Muscle of back (tissue), 11 donors: ENCODE results near the gene SLC28A1. TPM values are rescaled to one million over a fixed set of nuclear protein-coding genes. Genes with fewer than 3 reads are reported as not detected.
"Not testable (repeated sequence)": the region's sequence is repeated elsewhere in the genome, so short reads cannot be mapped to it uniquely, and the experiment has no call there.

ENCODE experiments used
- DNase-seq, 3 donors: peaks; one replicate each; pipeline versions ENCODE4 v3.0.0 to v3.0.0-alpha.2; 2013
- polyA plus RNA-seq, 10 donors: library from polyadenylated mRNA; unstranded; fragments of 120-200 nt; gene quantifications; one replicate each; pipeline ENCODE4 v1.2.1, GENCODE V29; 2013; ENCODE audit not compliant: insufficient read length in 10 of 10

SLC28A1 gene
- polyA plus RNA-seq, 10 donors: 0.17 to 0.58 (median 0.30) TPM

DNA sequence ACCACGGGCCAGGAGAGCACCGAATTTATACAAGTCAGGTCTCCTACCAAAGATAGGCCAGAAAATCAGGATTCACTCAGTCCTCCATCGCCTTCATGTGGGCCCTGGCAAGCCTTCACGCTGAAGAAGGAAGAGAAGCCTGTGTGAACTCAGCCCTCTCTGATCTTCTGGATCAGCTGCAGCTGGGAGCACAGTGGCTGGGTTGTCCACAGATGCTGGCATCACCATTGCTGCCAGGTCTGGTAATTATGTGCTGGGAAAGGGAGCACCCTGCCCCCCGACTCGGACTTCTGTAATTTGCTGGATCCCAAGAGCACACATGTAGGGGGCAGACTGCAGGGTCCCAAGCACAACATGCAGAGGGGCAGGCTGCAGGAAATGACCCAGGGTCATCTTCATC lies 84.8 kb downstream of the SLC28A1 start:
- no peak for DNase-seq

DNA sequence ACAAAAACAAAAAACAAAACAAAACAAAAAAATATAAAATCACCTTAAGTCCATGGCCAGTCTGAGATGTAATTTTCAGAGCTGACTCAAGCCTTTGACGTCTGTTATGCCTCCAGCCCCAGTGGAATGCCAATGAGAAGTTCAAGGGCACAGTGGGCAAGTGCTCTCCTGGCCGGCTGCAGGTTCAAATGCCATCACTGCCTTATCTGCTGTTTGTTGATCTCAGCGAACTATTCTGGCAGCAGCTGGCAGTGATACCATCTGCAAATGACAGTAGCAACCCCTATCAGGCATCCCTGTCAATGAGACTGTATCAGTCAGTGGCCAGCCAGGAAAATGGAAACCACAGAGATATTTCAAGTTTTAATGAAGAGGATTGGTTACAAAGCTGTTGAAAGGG lies 86.4 kb downstream of the SLC28A1 start:
- DNase-seq: no peak

GRCh38 chr15:84973492-84974460 lies 89.3 kb downstream of the SLC28A1 start:
- DNase-seq: peak in 1 of 3 donors; percentile 19

DNA sequence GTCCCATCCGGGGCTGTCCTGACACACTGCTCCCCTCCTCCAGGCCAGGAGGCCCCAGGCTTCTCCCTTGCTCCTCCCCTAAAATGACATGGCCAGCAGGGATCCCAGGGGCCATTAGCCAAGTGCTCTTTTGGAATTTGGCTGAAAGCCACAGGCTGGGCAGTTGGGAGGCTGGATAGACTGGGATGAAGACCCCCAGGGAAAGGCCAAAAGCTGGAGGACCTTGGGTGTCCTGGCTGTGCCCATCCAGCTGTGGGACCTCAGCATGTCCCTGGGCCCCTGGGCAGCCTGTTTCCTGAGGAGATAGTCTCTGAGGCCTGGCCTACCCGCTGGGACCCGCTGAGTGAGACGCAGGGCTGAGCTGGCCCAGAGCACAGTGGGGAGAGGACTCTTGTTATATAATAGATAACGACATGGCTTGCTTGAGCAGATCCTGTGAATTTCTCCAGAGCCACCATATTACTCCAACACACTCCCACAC lies 91.4 kb downstream of the SLC28A1 start:
- DNase-seq: peak in 1 of 3 donors; percentile 20

GRCh38 chr15:84976746-84977345 lies 92.4 kb downstream of the SLC28A1 start:
- DNase-seq: no peak

DNA sequence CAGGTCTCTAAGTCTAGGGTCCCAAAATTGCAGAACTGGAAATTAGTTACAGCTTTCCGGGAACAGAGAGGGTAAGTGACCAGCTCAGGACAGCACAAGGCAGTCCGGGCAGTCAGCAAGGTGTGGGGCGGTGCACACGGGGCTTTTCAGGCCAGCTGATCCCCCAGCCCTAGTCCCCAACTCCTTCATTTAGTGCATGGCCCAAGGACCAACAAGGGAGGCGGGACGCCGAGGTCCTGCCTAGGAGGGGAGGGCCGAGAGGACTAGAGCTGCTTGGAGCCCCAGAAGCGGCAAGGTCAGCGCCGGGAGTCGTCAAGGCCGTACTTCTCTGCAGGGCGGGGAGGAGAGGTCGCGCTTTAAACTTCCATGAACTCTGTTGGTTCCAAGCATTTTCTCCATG lies 95.2 kb downstream of the SLC28A1 start:
- DNase-seq: peak in 1 of 3 donors; percentile 34

GRCh38 chr15:84980196-84981053 lies 96.0 kb downstream of the SLC28A1 start:
- peak; percentile 83 to 98 (median 88) for DNase-seq

DNA sequence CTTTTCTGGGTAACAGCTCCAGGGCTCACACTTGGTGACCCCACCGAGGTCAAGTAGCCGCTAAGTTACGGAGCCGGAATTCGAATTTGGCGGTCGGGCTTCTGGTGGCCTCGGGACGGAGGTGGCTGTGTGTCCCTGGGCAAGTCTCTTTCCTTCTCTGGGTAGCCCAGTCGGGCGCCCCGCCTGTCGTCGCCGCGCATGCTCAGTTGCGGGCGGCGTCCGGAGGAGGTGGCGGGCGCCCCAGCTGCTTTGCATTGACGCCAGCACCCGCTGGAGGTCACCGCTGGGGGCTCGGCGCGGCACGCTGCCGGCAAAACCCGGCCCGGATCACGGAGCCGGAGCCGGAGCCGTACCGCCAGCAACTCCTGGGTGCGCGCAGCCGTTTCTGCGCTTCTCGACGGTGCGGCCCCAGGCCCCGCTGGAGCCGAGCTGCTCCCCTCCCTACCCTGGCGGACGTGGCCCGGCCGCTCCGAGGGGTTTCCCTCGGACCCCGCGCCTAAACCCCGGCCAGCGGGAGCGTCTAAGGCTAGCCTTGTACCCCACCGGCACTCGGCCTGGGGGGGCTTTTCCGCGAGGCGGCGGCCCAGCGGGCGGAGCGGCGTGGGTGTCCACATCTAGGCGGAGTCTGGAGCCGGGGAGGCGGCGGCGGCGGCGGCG lies 96.7 kb downstream of the SLC28A1 start:
- peak; percentile 97 to 99 (median 98) for DNase-seq

DNA sequence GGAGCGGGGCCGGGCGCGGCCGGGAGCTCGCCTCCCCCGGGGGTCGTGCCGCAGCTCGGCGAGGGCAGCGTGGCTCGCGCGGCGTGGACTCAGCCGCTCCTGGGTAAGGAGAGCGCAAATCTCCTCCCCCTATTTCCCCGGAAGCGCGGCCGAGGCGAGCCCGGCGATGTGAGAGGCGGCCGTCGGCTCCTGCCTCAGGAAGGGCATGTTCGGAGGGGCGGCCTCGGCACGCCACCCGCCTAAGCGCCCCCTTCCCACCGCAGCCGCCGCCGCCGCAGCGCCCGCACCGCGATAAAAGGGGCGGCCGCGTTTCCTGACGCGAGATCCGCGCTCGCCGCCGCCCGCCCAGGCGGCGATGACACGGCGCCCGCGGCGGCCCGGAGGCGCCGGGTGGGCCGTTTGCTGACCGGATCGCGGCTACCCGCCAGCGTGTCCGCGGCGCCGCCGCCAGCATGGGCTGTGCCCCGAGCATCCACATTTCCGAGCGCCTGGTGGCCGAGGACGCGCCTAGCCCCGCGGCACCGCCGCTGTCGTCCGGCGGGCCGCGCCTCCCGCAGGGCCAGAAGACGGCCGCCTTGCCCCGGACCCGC lies 97.3 kb downstream of the SLC28A1 start, which contains the start of gene PDE8A:
Gene PDE8A, plus strand, starts transcription at position 146 of the 590 bp plus-strand sequence. Its CDS starts 307 bp downstream, at position 453.
- DNase-seq: peak in 1 of 3 donors; percentile 54

- DNase-seq: peak in 2 of 3 donors; percentile 25 to 61
Measured at GRCh38 chr15:84982301-84982920, 97.9 kb downstream of the SLC28A1 start.

DNA sequence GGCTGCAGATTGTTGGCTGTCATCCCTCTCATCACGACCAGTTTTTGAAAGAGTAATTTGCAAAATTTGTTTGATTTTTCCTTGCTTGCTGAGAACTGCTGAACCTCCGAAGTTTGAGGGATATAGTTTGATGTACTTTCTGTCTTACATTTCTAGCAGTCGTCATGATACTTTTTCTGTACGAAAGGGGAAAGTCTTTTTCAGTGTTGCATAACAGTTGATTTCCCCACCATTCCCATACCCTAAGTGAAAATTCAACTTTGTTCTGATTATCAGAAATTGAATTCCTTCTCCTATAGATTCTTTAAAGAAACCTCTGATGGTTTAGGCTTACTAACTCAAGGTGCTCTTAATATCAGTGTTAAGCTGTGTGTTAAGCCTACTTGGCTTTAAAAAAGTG lies 98.8 kb downstream of the SLC28A1 start:
- peak in 1 of 3 donors; percentile 21 for DNase-seq

- DNase-seq: no peak
Measured at GRCh38 chr15:84983711-84984110, 99.2 kb downstream of the SLC28A1 start.

- DNase-seq: no peak
Measured at GRCh38 chr15:84985158-84985557, 100.7 kb downstream of the SLC28A1 start.

GRCh38 chr15:84987351-84987750 lies 102.9 kb downstream of the SLC28A1 start:
- DNase-seq: not testable (repeated sequence)

DNA sequence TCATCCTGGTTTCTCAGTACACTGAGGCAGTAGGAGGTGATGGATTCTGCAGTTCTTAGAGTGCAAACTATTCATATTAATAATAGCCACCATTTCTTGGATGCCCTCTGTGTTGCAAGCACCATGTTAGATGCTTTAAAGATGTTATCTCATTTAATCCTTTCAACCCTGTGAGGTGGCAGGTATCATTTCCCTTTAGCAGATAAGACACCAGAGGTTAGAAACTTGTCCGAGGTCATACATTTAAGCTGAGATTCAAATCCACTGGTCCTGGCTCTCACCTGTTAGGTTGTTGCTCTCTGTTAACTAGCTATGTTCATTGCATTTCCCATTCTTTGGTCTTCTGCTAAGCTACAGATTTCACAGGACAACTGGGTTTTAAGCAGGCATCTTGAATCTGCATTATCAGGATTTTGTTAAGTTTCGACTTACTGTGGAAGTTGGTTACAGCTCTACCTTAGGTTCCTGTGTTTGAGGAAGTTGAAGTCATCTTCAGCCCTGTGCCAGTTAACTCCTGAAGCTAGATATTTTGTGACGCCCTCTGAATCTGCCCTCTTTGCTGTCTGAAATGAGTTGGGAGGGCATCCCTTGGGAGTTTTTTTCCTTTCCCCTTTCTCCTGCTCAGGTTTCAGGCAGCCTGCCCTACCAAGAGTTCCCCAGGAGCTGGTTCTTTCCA lies 103.6 kb downstream of the SLC28A1 start:
- no peak for DNase-seq

GRCh38 chr15:84988909-84989644 lies 104.6 kb downstream of the SLC28A1 start:
- no peak for DNase-seq

- DNase-seq: no peak
Measured at GRCh38 chr15:84990507-84990906, 106.0 kb downstream of the SLC28A1 start.

DNA sequence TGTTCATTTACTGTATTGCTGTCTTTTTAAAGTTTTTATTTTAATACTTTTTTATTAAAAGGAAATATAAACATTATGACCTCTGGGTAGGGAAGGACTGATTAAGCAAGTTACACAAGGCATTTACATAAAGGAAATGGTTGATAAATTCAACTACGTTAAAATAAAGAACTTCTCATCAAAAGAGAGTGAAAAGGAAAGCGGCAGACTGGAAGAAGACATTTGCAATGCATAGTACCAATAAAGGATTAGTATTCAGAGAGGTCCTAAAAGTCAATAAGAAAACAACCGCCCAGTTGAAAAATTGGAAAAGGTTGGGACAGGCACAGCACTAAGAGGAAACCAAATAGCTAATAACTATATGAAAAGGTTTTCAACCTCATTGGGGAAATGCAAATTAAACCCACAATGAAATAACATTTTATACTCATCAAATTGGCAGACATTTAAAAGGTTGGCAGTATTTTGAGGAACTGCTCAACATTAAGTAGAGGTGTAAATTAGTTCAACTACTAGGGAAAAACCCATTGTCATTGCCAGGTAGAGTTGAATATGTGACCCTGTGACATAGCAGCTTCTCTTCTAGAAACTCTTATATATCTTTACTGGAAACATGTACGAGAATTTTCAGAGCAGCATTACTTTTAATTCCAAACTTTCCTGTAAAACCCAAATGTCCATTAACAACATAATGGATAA lies 106.7 kb downstream of the SLC28A1 start:
- no peak for DNase-seq
